IPS DF 6.9 (cell line): ENCODE measurements around the gene PAPPA2.
"Not testable (repeated sequence)": the region's sequence is repeated elsewhere in the genome, so short reads cannot be mapped to it uniquely, and the experiment has no call there.

Experiments
- DNase-seq: peaks from one replicate; pipeline ENCODE4 v3.0.0-alpha.2; 2013; ENCODE audit warnings: low read depth, low spot score
- H3K27ac ChIP-seq: one replicate; pipeline ENCODE4 v1.5.1; 2013; ENCODE audit warnings: low read length, control low read depth
- H3K27me3 ChIP-seq: 2 replicates; pipeline ENCODE4 v1.6.1; 2013; ENCODE audit warnings: mild to moderate bottlenecking, low read length; ENCODE audit not compliant: control insufficient read depth, insufficient read depth
- H3K36me3 ChIP-seq: 2 replicates; pipeline ENCODE4 v1.6.1; 2013; ENCODE audit warnings: low read length; ENCODE audit not compliant: control insufficient read depth, insufficient read depth
- H3K4me1 ChIP-seq: 2 replicates; pipeline ENCODE4 v1.6.1; 2013; ENCODE audit warnings: low read length; ENCODE audit not compliant: control insufficient read depth, insufficient read depth
- H3K4me3 ChIP-seq: 2 replicates; pipeline ENCODE4 v1.5.1; 2013; ENCODE audit warnings: mild to moderate bottlenecking, low read length
- H3K9me3 ChIP-seq: 2 replicates; pipeline ENCODE4 v1.6.1; 2013; ENCODE audit warnings: low read length, inconsistent platforms; ENCODE audit not compliant: control insufficient read depth, insufficient read depth
- WGBS: extraction: QIAGEN DNeasy Blood & Tissue Kit; methylation state at CpG from one replicate; pipeline ENCODE4 v1.1.7; 2013; ENCODE audit warnings: mixed read lengths, missing lambda C conversion rate; ENCODE audit not compliant: insufficient read length, insufficient coverage; 5-methylcytosine and 5-hydroxymethylcytosine counted together

Gene PAPPA2

GRCh38 chr1:176451741-176452140, 11.2 kb upstream of the PAPPA2 start:
- no CpG with 5 or more reads among the region's 2 CpGs for WGBS
- not testable (repeated sequence) for H3K9me3 ChIP-seq, DNase-seq, H3K36me3 ChIP-seq, H3K4me1 ChIP-seq, H3K4me3 ChIP-seq, H3K27me3 ChIP-seq, H3K27ac ChIP-seq

- Histone ChIP-seq H3K27ac (no peak overlapping the region), H3K9me3 (no peaks in the 10 kb centered on the region), H3K36me3 (no peaks in the 10 kb centered on the region), H3K4me3 (no peak overlapping the region), H3K4me1 (no peaks in the 10 kb centered on the region), H3K27me3 (no peaks in the 10 kb centered on the region)
- no peak for DNase-seq
- WGBS, result no CpG with 5 or more reads among the region's 8 CpGs
Measured at GRCh38 chr1:176456795-176457194, 6.2 kb upstream of the PAPPA2 start.

- Histone ChIP-seq H3K4me1 (peaks cover 2% of the 10 kb centered on the region; the same call in 1 of the 2 replicates), H3K4me3 (no peak overlapping the region), H3K9me3 (no peaks in the 10 kb centered on the region), H3K27me3 (no peaks in the 10 kb centered on the region), H3K36me3 (no peaks in the 10 kb centered on the region), H3K27ac (no peak overlapping the region)
- WGBS, result no CpG with 5 or more reads among the region's 2 CpGs
- DNase-seq, result no peak
Measured at GRCh38 chr1:176460544-176461336, 2.2 kb upstream of the PAPPA2 start.

GRCh38 chr1:176461576-176461975, 1.4 kb upstream of the PAPPA2 start:
- WGBS, result no CpG with 5 or more reads among the region's 1 CpG
- H3K4me1 ChIP-seq, result peaks cover 2% of the 10 kb centered on the region; the same call in 1 of the 2 replicates

GRCh38 chr1:176466514-176466913, 3.5 kb downstream of the PAPPA2 start:
- no peaks in the 10 kb centered on the region for H3K36me3 ChIP-seq
- H3K27me3 ChIP-seq, result no peaks in the 10 kb centered on the region
- peaks cover 2% of the 10 kb centered on the region; the same call in 1 of the 2 replicates for H3K4me1 ChIP-seq
- no peak for DNase-seq
- no peaks in the 10 kb centered on the region for H3K9me3 ChIP-seq
- H3K27ac ChIP-seq, result no peak overlapping the region
- no CpG with 5 or more reads among the region's 3 CpGs for WGBS
- H3K4me3 ChIP-seq, result no peak overlapping the region

More at GRCh38 chr1:176461576-176461975, 1.4 kb upstream of the PAPPA2 start:
- Histone ChIP-seq H3K27ac (no peak overlapping the region), H3K27me3 (no peaks in the 10 kb centered on the region), H3K9me3 (no peaks in the 10 kb centered on the region), H3K4me3 (no peak overlapping the region), H3K36me3 (no peaks in the 10 kb centered on the region)
- DNase-seq, result no peak

GRCh38 chr1:176469450-176470010, 6.6 kb downstream of the PAPPA2 start:
- WGBS, result no CpG with 5 or more reads among the region's 7 CpGs
- Histone ChIP-seq H3K9me3 (no peaks in the 10 kb centered on the region), H3K36me3 (no peaks in the 10 kb centered on the region), H3K27ac (no peak overlapping the region), H3K4me1 (no peaks in the 10 kb centered on the region), H3K4me3 (no peak overlapping the region), H3K27me3 (no peaks in the 10 kb centered on the region)
- DNase-seq, result no peak

- Histone ChIP-seq H3K27me3 (no peaks in the 10 kb centered on the region), H3K9me3 (no peaks in the 10 kb centered on the region), H3K27ac (no peak overlapping the region), H3K4me3 (no peak overlapping the region), H3K4me1 (no peaks in the 10 kb centered on the region), H3K36me3 (no peaks in the 10 kb centered on the region)
- no peak for DNase-seq
- no CpG with 5 or more reads among the region's 5 CpGs for WGBS
Measured at GRCh38 chr1:176471338-176472121, 8.6 kb downstream of the PAPPA2 start.

- Histone ChIP-seq H3K36me3 (no peaks in the 10 kb centered on the region), H3K4me1 (no peaks in the 10 kb centered on the region), H3K4me3 (no peak overlapping the region), H3K27ac (no peak overlapping the region), H3K27me3 (no peaks in the 10 kb centered on the region), H3K9me3 (no peaks in the 10 kb centered on the region)
- no CpG with 5 or more reads among the region's 7 CpGs for WGBS
- DNase-seq, result no peak
Measured at GRCh38 chr1:176479971-176480370, 17.0 kb downstream of the PAPPA2 start.

GRCh38 chr1:176480750-176481149, 17.8 kb downstream of the PAPPA2 start:
- Histone ChIP-seq H3K4me1 (no peaks in the 10 kb centered on the region), H3K9me3 (no peaks in the 10 kb centered on the region), H3K4me3 (no peak overlapping the region), H3K27ac (no peak overlapping the region), H3K27me3 (no peaks in the 10 kb centered on the region), H3K36me3 (no peaks in the 10 kb centered on the region)
- no peak for DNase-seq
- no CpG with 5 or more reads among the region's 9 CpGs for WGBS

GRCh38 chr1:176485083-176485482, 22.1 kb downstream of the PAPPA2 start:
- Histone ChIP-seq H3K27ac (no peak overlapping the region), H3K27me3 (no peaks in the 10 kb centered on the region), H3K4me3 (no peak overlapping the region), H3K9me3 (no peaks in the 10 kb centered on the region), H3K36me3 (no peaks in the 10 kb centered on the region), H3K4me1 (no peaks in the 10 kb centered on the region)
- WGBS, result no CpG with 5 or more reads among the region's 1 CpG
- no peak for DNase-seq
